Measurements from ENCODE around the gene PKN3.
A peak's percentile ranks its signal among the peaks of the same experiment; 100 is the strongest.

The PKN3 gene

DNA sequence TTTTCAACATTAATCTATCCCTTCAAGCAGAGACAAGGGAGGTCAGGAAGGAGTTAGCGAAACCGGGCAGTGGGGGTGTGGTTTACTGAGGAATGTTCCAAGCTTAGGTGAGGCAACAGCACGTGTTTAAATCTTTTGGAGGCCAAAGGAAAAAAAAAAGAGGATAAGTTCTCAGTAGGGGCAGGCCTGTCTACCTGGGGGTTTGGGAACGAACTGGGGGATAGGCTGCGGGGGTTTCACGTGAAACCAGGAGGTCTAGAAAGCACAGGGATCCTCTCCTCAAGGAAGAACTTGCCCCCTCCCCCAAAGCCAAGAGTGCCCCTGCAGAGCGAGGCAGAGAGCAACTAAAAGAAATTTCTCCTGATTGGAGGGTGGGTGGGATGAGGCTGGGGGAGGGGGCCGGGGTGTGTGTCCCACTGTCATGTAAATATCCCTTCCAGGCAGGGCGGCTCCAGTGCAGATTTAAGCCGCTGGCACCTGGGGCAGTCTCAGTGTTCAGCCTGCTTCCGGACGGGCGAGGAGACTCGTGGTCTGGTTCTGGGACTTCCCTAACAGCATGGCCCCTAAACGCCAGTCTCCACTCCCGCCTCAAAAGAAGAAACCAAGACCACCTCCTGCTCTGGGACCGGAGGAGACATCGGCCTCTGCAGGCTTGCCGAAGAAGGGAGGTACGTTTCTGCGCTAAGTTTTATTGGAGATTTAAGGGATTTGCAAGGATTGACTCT lies 18.8 kb upstream of the PKN3 start:
- Histone ChIP-seq H3K79me2 (ENCODE audit: low read length) (peaks cover 60% of the 10 kb centered on the region), H2AFZ (ENCODE audit: low read length) (no peak overlapping the region), H3K36me3 (replicated peaks; ENCODE audit: insufficient read depth, low read length) (no peaks in the 10 kb centered on the region), H3K9me3 (replicated peaks; ENCODE audit: insufficient read depth, low read length) (no peaks in the 10 kb centered on the region), H3K4me3 (ENCODE audit: low read length) (peak overlapping the region; percentile 85), H3K4me1 (ENCODE audit: low read length) (peaks cover 21% of the 10 kb centered on the region), H3K4me2 (ENCODE audit: low read depth, low read length) (peak overlapping the region; percentile 93), H3K27ac (ENCODE audit: low read length) (peak overlapping the region; percentile 86), H3K9me2 (replicated peaks; ENCODE audit: insufficient read depth, low read length) (no peaks in the 10 kb centered on the region), H3F3A (ENCODE audit: insufficient read depth, low read length) (peaks cover 32% of the 10 kb centered on the region), H3K27me3 (replicated peaks; ENCODE audit: insufficient read depth, low read length) (no peaks in the 10 kb centered on the region), H4K20me1 (ENCODE audit: insufficient read depth, low read length) (no peaks in the 10 kb centered on the region), H3K9ac (ENCODE audit: low read length) (peak overlapping the region; percentile 91)
- peak; percentile 82 for DNase-seq
- TF ChIP-seq, protein P1, sequence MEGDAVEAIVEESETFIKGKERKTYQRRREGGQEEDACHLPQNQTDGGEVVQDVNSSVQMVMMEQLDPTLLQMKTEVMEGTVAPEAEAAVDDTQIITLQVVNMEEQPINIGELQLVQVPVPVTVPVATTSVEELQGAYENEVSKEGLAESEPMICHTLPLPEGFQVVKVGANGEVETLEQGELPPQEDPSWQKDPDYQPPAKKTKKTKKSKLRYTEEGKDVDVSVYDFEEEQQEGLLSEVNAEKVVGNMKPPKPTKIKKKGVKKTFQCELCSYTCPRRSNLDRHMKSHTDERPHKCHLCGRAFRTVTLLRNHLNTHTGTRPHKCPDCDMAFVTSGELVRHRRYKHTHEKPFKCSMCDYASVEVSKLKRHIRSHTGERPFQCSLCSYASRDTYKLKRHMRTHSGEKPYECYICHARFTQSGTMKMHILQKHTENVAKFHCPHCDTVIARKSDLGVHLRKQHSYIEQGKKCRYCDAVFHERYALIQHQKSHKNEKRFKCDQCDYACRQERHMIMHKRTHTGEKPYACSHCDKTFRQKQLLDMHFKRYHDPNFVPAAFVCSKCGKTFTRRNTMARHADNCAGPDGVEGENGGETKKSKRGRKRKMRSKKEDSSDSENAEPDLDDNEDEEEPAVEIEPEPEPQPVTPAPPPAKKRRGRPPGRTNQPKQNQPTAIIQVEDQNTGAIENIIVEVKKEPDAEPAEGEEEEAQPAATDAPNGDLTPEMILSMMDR (IDR thresholded peaks at IDR 0.05; ENCODE audit: low read length): no peak
- TF ChIP-seq EZH2 (optimal IDR thresholded peaks at IDR 0.05; ENCODE audit: low read depth, low read length) (no peak), EZH2phosphoT487 (IDR thresholded peaks at IDR 0.05; ENCODE audit: low read length) (no peak)

DNA sequence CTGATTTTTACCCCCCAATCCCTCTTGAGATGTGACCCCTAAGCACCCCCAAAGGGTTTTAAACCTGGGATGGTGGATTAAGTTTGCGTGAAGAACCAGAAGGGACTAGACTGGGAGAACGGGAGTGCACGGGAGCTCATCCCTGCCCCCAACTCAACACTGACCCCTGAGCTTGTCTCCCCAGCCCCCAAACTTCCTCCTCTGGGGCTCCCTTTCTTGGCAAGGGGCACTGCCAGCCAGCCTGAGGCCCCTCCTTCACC lies 18.3 kb upstream of the PKN3 start:
- Histone ChIP-seq H3K79me2 (ENCODE audit: low read length) (peaks cover 62% of the 10 kb centered on the region), H3K36me3 (replicated peaks; ENCODE audit: insufficient read depth, low read length) (no peaks in the 10 kb centered on the region)

GRCh38 chr9:128684325-128685199 lies 17.7 kb upstream of the PKN3 start:
- H3K4me3 ChIP-seq (ENCODE audit: low read length): peak overlapping the region; percentile 85
- peaks cover 62% of the 10 kb centered on the region for H3K79me2 ChIP-seq (ENCODE audit: low read length)
- peak; percentile 94 for DNase-seq
- H3K4me2 ChIP-seq (ENCODE audit: low read depth, low read length): peak overlapping the region; percentile 93
- H3K27me3 ChIP-seq (replicated peaks; ENCODE audit: insufficient read depth, low read length): no peaks in the 10 kb centered on the region
- H3K9ac ChIP-seq (ENCODE audit: low read length): peak overlapping the region; percentile 91
- H3K9me2 ChIP-seq (replicated peaks; ENCODE audit: insufficient read depth, low read length): no peaks in the 10 kb centered on the region
- H3K4me1 ChIP-seq (ENCODE audit: low read length): peaks cover 21% of the 10 kb centered on the region
- peak overlapping the region; percentile 42 for H2AFZ ChIP-seq (ENCODE audit: low read length)
- no peak for TF ChIP-seq EZH2 (optimal IDR thresholded peaks at IDR 0.05; ENCODE audit: low read depth, low read length)
- no peaks in the 10 kb centered on the region for H3K36me3 ChIP-seq (replicated peaks; ENCODE audit: insufficient read depth, low read length)
- H3K9me3 ChIP-seq (replicated peaks; ENCODE audit: insufficient read depth, low read length): no peaks in the 10 kb centered on the region
- peak overlapping the region; percentile 86 for H3K27ac ChIP-seq (ENCODE audit: low read length)
- H3F3A ChIP-seq (ENCODE audit: insufficient read depth, low read length): peaks cover 33% of the 10 kb centered on the region
- no peaks in the 10 kb centered on the region for H4K20me1 ChIP-seq (ENCODE audit: insufficient read depth, low read length)

More for the DNA sequence above, 18.3 kb upstream of the PKN3 start:
- H2AFZ ChIP-seq (ENCODE audit: low read length): no peak overlapping the region
- TF ChIP-seq EZH2phosphoT487 (IDR thresholded peaks at IDR 0.05; ENCODE audit: low read length) (no peak), EZH2 (optimal IDR thresholded peaks at IDR 0.05; ENCODE audit: low read depth, low read length) (no peak)
- TF ChIP-seq, protein P1 (IDR thresholded peaks at IDR 0.05; ENCODE audit: low read length): no peak
- no peaks in the 10 kb centered on the region for H3K9me2 ChIP-seq (replicated peaks; ENCODE audit: insufficient read depth, low read length)
- H3F3A ChIP-seq (ENCODE audit: insufficient read depth, low read length): peaks cover 33% of the 10 kb centered on the region
- no peaks in the 10 kb centered on the region for H4K20me1 ChIP-seq (ENCODE audit: insufficient read depth, low read length)
- H3K27me3 ChIP-seq (replicated peaks; ENCODE audit: insufficient read depth, low read length): no peaks in the 10 kb centered on the region
- H3K4me3 ChIP-seq (ENCODE audit: low read length): peak overlapping the region; percentile 85
- peak overlapping the region; percentile 86 for H3K27ac ChIP-seq (ENCODE audit: low read length)
- H3K4me2 ChIP-seq (ENCODE audit: low read depth, low read length): peak overlapping the region; percentile 93
- peaks cover 21% of the 10 kb centered on the region for H3K4me1 ChIP-seq (ENCODE audit: low read length)
- no peaks in the 10 kb centered on the region for H3K9me3 ChIP-seq (replicated peaks; ENCODE audit: insufficient read depth, low read length)
- no peak for DNase-seq
- peak overlapping the region; percentile 91 for H3K9ac ChIP-seq (ENCODE audit: low read length)

Data from MM.1S (cell line).